ENCODE measurements around the gene ZNF785.
A peak's percentile ranks its signal among the peaks of the same experiment; 100 is the strongest.
"Not testable (repeated sequence)": the region's sequence is repeated elsewhere in the genome, so short reads cannot be mapped to it uniquely, and the experiment has no call there.

Gene ZNF785

DNA sequence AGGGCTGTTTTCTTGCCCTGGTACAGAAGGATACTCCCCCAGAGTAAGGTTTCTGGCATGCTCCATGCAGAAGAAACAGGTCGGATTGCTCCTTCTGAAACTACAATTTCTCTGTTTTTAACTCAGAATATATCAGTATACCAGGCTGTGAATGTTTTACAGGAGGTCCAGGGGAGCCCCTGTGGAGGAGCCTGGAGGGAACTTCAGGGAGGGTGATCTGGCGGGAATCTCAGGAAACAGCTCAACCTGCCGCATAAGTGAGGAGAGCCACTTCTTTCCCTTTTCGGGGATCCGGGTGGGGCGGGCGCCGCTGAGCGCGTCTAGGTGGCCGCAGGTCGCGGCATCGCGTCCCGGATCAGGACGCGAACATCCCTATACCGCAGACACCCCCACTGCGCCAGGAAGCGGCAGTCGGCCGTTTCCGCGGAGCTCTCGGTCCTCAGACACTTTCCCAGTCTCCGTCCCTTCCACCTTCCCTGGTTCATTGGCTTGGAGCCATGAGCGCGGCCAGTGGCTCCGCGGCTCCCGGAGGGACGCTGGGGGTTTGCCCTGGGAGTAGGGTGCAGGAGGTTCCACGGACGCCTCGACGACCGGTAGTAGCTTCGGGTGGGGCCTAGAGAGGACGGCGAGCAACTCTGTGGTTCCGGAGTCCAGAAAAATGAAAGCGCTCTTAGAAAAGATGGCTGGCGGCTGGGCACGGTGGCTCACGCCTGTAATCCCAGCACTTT lies 24.2 kb downstream of the ZNF785 start:
- DNase-seq, result no peak

DNA sequence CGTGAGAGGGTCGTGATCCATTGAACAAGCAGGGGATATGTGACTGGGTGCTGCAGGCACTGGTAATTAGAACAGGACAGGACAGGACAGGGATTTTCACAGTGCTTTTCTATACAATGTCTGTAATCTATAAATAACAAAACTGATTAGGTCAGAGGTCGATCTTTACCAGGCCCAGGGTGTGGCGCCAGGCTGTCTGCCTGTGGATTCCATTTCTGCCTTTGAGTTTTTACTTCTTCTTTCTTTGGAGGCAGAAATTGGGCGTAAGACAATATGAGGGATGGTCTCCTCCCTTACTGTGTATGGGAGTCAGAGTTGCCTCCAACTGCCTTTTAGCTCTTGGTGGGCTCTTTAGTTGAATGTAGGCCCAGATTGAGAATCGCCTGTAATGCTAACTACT lies 25.8 kb downstream of the ZNF785 start:
- no peak for DNase-seq

DNA sequence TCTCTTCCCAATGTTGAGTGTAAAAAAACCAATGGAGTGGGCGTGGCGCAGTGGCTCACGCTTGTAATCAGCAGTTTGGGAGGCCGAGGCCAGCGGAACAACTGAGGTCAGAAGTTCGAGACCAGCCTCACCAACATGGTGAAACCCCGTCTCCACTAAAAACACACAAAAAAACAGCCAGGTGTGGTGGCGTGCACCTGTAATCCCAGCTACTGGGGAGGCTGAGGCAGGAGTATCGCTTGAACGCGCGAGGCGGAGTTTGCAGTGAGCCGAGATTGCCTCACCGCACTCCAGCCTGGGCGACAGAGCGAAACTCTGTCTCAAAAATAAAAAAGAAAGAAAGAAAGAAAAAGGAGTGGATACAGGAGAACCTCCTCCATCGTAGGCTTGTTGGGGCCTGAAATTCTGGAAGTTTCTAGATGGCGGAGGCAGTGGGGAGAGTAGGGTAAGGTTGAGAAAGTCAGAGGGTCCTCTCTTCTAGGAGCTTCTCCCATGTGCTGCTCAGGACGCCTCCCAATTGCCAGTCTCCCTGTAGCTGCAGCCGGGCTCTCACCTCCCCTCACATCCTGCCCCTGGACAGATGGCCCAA lies 26.6 kb downstream of the ZNF785 start:
- no peak for DNase-seq

DNA sequence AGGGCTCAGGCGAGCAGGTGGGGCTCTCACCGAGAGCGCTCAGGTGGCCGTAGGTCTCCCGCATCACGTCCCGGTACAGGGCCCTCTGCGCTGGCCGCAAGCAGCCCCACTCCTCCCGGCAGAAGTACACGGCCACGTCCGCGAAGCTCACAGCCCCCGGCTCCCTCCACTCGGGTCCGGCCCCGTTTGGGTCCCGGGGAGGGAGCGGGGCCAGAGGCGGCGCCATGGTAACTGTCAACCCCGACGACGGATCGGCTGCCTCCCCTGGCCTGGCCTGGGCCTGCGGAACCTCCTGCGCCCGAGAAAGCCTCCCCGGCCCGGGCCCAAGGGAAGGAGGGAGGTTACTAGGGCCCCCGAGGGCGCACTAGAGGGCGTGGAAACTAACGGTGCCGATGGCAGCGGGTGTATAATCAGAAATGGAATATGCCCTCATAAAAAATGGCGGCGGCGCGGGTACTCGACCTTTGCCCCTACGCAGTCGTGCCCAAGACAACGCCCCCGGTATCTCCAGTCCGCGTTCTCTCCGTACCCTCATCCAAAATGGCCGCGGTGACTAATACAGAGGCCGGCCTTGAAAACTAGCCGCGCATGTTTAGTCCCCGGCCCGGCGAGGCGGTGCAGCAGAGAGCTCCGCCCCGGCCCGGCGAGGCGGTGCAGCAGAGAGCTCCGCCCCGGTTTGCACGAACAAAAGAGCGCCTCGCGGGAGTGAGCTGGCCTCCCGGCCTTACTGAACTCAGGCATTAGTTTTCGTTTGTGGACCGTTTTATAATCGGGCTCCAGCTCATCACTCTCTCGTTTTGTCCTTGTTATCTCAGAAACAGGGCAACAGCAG lies 27.3 kb downstream of the ZNF785 start, which contains the start of gene ZNF764:
TSS of gene ZNF764 (minus strand) at position 418 of the 832 bp plus-strand sequence. CDS start at position 226, 192 bp downstream.
- DNase-seq, result peak; percentile 97

DNA sequence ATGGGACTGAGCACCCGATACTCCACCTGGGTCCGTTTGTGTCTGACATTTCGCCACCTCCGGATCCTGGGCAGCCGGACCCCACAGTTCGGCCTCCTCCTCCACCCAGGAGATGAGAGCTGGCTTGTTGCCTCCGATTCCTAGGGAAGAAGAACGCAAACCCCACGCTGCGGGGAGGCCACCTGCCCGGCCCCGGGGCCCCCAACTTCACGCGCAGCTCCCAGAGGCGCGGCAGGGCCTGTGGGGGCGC lies 27.9 kb downstream of the ZNF785 start:
- no peak for DNase-seq

DNA sequence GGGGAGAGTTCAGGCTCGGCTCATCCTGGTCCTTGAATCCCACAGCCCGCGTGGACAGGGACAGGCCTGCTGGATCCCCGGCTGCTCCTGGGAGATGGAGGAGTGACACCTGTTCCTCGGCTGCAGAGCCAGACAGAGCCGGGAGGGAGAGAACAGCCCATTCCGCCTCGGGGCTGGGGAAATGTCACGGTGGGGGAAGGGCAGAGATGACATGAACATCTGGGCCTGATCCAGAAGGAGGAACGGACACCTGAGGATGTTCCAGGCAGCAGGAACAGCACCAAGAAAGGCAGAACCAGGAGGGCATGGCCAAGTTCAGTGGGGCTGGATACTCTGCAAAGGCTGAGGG lies 29.4 kb downstream of the ZNF785 start:
- no peak for DNase-seq

DNA sequence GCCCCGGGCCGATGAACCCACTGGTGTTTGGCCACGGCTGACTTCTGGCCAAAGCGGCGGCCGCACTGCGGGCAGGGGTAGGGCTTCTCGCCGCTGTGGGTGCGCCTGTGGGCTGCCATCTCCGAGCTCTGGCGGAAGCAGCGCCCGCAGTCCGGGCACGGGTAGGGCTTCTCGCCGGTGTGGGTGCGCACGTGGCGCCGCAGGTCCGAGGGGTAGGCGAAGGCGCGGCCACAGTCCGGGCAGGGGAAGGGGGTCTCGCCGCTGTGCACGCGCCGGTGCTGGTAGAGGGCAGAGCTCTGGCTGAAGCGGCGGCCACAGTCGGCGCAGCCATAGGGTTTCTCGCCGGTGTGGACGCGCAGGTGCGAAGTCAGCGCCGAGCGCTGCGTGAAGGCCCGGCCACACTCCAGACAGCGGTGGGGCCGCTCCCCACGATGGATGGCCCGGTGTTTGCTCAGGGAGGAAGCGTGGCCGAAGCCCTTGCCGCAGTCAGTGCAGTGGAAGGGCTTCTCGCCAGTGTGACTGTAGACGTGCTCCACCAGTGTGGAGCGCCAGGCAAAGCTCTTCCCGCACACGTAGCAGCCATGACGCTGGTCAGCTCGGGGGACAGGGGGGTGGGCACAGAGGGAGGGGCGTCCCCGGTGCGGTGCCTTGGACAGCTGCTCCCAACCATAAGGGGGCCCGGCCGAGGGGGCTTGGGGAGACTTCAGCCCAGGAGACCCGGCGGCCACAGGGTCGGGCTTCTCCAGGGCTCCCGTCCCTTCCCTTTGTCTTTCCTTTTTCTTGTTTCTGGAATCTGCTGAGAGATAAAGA lies 30.0 kb downstream of the ZNF785 start:
- DNase-seq, result no peak

DNA sequence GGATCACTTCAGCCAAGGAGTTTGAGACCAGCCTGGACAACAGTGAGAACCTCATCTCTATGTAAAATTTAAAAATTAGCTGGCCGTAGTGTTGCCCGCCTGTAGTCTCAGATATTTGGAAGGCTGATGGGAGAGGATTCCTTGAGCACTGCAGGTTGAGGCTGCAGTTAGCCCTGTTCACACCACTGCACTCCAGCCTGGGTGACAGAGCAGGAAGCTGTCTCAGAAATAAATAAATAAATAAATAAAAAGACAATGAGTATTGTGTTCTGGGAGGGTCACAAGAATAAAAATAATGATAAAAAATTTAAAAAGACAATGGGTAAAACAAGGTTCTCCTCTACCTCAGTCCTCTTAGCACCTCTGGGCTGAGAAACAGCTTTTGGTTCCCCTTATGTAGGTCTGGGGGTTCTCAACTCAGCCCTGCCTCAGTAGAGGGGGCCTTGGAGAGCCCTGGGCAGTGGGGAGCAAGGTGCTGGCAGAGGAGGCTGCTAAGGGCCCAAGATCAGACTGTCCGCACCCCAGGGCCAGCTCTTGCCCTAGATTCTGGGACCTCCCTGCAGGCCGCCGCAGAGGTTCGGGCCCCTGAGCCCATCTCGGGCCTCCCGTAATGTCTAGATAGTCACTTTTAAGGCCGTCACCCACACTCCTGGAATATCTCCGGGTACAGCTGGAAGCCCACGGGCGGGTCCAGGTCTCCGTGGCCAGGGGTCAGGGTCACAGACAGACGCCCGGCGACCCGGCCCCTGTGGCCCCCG lies 30.8 kb downstream of the ZNF785 start:
- DNase-seq, result no peak

DNA sequence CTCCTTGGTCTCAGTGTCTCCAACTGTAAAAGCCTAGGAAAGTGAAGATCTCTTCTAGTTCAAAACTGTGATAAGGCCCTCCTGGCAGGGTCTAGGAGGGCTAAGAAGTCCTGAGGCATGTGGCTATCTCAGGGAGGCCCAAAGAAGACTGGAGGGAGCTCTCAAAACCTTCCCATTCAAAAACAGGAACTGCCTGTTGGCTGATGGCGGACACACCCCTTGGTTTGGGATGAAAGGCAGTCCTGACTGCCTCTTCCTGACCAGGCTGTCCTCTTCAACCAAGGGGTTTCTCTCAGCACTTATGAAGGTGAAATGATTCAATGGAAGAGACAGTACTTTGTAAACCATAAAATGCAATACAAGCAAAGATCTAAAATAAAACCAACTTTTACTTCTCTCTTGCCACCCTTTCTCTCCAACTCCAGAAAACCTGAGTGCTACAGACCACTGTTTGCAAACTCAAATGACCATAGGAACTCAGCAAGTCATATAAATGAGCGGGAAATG lies 32.1 kb downstream of the ZNF785 start:
- no peak for DNase-seq

DNA sequence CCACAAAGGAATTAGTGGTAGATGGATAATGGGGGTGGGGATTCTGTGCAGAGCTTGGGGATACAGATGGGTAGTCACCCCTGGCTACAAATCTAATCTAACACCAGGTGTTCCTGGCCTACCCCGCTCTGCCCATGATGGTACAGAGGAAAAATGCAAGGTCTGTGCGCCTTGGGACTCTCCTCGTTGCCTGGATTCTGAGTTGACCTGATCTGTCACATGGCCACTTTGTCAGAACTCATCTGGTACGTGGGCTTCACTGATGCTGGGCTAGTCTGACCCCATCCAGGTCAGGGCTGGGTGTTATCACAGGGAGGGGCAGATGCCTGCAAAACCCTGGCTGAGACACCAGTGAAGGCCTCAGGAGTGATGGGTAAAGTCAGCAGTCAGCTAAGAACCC lies 32.5 kb downstream of the ZNF785 start:
- no peak for DNase-seq

DNA sequence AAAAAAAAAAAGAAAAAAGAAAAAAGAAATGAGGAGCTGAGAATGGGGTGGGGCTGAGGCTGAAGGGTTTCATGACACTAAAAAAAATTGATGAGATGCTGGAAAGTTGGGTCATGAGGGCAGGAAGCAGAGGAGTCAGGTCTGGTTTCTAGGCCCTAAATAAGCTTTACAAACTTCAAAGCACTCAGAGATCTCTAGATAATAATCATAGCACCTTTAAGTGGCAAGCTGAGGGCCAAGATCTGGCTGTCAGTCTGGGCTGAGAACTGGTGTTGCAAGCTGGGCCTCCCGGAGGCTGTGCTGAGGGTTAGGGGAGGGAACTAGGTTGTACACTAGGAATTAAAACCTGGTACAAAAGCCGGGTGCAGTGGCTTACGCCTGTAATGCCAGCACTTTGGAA lies 33.7 kb downstream of the ZNF785 start:
- DNase-seq, result peak; percentile 53

DNA sequence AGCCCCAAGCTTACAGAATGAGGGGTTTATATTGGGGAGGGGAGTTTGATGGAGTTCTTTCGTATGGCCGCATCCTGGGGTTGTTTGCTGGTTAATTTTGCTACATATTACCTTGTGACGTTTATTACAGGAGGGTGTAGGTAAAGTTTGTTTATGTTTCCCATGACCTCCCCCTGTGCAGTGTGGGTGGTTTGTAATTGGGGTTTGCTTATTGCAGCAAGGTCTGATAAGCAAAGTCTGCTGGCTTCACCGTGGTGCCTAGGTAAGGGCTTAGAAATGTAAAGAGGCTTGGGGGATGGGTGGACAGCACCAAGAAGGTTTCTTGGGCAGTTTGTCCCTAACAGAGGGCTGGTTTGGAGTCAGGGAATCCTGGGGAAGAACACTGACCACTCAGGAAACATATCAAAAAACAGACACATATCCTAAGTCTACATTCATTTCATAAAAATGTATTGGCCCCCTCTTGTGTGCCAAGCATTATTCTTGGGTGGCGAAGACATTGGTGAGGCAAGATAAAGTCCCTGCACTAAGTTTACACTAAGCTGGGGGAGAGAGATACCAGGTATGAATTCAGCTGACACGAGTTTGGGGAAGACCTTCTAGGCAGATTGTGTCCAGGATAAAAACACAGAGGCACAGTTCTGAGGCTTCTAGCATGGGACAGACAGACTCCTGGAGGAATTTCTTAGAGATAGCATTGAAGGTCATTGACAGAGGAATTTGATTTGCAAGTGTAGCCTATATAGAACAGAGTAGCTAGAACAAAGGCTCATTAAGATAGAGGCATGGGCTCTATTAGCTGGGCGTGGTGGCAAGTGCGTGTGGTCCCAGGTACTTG lies 36.9 kb downstream of the ZNF785 start:
- no peak for DNase-seq

DNA sequence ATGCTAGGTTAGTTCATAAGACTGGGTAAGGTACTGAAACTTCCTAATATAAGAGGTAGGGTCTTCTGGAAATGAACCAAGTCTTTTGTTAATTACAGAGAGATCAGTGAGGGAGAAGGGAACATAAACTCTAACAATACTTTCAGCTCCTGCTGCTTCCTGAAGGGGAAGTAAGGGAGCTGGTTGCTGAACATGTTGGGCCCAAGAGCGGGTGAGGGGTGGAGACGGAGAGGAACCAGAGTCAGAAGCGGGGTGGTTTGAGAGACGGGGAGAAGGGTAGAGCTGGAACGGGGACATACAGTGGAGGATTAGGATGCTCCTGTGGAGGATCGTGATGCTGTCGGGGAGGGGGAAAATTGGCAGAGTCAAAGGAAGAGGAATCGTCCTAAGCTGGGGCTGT lies 39.4 kb downstream of the ZNF785 start:
- DNase-seq, result no peak

DNA sequence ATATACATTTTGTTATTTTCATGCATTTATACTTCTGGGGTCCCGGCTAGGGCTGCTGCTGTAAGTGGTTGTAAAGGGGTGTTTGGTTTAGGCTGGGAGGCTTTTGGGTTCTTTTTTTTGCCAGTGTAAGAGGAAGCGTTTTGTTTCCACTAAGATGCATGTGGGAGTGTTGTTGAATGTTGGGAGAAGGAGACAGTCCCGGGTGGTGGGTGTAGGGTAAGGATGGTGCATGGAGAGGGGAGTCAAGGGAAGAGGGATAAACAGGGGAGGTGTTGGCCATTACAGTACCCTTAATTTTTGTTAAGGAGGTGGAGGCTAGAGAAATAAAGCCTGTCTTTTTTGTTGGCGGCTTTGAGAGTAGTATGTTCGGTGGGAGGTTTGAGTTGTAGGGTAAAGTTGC lies 42.4 kb downstream of the ZNF785 start:
- no peak for DNase-seq

DNA sequence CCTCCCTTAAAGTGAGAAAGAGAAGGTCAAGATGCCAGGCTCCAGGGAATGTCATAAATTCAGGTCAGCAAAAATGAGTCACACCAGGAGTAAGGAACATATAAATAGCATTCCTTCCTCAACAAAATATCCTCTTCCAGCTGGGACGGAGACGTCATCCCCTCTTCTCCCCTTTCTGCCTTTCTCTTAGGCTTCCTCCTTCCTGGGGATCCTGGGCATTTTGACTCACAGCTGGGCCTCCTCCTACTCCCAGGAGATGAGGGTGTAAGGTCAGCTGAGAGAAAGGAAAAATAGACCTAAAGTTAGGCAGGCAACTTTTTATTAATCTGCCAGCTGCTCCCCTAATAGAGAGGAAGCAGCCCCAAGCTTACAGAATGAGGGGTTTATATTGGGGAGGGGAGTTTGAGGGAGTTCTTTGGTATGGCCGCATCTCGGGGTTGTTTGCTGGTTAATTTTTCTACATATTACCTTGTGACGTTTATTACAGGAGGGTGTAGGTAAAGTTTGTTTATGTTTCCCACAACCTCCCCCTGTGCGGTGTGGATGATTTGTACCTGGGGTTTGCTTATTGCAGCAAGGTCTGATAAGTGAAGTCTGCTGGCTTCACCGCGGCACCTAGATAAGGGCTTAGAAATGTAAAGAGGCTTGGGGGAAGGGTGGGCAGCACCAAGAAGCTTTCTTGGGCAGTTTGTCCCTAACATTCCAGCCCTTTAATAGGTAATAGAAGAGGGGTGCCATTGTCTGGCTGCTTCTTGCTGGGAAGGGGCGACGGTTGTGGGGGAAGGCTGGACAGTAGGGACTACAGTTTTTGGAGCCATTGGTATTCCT lies 43.8 kb downstream of the ZNF785 start:
- DNase-seq, result no peak

DNA sequence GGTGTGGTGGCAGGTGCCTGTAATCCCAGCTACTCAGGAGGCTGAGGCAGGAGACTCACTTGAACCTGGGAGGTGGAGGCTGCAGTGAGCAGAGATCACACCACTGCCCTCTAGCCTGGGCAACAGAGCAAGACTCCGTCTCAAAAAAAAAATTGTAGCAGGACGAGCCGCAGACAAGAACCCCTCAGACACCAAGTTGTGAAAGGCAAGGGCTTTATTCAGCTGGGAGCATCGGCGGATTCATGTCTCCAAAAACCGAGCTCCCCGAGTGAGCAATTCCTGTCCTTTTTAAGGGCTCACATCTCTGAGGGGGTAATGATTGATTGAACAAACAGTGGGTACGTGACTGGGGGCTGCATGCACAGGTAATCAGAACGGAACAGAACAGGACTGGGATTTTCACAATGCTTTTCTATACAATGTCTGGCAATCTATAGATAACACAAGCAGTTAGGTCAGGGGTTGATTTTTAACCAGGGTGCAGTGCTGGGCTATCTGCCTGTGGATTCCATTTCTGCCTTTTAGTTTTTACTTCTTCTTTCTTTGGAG lies 44.5 kb downstream of the ZNF785 start:
- not testable (repeated sequence) for DNase-seq

DNA sequence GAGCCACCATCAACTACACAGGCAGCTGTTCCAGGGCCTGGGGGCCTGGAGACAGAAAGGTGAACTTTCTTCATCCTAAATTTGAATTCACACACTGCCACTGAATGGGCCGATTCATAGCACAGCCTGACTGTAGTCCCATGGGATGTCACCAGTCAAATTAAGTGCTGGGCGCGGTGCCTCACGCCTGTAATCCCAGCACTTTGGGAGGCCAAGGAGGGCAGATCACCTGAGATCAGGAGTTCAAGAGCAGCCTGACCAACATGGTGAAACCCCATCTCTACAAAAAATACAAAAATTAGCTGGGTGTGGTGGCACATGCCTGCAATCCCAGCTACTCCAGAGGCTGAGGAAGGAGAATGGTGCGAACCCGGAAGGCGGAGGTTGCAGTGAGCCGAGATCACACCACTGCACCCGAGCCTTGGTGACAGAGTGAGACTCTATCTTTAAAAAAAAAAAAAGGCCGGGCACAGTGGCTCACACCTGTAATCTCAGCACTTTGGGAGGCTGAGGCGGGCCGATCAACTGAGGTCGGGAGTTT lies 45.4 kb downstream of the ZNF785 start:
- DNase-seq, result not testable (repeated sequence)

DNA sequence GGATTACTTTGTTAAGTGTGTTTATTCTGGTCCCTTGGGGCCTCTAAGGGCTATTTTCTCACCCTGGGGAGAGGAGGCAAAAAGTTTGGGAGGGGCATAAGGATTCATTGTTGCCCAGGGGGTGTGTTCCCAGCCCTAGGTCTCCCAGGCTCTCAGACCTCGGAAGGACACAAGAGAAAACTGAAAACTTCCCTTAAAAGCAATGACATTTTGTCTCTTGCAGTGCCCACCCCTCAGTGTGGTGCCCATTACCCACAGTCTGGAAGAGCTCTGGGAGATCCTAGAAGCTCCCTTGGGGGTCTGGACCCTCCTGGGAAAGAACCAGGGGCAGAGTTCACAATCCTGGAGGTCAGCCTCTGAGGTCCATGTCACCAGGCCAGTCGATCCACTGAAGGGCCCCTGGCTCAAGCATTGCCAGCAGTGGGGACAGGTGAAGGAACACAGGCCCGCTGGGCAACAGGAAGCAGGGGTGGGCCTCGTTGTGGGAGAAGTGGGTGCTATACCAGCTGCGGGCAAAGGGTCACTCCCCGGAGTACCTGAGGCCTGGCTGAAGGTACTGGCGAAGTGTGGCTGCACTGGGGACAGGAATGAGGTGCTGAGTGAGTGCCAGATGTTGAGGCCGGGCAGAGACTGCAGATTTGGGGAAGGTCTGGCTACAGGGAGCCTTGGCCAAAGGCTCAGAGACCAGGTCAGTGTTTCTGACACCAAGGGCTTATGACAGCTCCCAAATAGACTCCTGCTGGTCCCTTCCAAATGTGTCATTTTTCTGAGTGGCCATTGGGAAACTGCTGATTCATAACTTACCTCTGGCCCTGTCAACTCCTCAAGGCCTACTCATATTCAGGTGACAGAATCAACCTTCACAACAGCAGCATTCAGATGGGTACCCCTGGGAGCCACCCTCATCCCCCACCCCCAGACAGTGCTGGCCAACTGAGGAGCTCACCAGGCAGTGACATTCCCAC lies 46.2 kb downstream of the ZNF785 start:
- no peak for DNase-seq
